Measurements from ENCODE around the gene PUS7. TPM values are rescaled to one million over a fixed set of nuclear protein-coding genes. Genes with fewer than 3 reads are reported as not detected.

Gene PUS7, protein sequence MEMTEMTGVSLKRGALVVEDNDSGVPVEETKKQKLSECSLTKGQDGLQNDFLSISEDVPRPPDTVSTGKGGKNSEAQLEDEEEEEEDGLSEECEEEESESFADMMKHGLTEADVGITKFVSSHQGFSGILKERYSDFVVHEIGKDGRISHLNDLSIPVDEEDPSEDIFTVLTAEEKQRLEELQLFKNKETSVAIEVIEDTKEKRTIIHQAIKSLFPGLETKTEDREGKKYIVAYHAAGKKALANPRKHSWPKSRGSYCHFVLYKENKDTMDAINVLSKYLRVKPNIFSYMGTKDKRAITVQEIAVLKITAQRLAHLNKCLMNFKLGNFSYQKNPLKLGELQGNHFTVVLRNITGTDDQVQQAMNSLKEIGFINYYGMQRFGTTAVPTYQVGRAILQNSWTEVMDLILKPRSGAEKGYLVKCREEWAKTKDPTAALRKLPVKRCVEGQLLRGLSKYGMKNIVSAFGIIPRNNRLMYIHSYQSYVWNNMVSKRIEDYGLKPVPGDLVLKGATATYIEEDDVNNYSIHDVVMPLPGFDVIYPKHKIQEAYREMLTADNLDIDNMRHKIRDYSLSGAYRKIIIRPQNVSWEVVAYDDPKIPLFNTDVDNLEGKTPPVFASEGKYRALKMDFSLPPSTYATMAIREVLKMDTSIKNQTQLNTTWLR
- total RNA-seq = 10.4 and 12.8 TPM in 2 replicates

GRCh38 chr7:105521717-105522463, at the start of gene PUS7:
TSS of gene PUS7 (minus strand) at chr7:105522271. CDS start at chr7:105508512, 13,759 bp downstream.

DNA sequence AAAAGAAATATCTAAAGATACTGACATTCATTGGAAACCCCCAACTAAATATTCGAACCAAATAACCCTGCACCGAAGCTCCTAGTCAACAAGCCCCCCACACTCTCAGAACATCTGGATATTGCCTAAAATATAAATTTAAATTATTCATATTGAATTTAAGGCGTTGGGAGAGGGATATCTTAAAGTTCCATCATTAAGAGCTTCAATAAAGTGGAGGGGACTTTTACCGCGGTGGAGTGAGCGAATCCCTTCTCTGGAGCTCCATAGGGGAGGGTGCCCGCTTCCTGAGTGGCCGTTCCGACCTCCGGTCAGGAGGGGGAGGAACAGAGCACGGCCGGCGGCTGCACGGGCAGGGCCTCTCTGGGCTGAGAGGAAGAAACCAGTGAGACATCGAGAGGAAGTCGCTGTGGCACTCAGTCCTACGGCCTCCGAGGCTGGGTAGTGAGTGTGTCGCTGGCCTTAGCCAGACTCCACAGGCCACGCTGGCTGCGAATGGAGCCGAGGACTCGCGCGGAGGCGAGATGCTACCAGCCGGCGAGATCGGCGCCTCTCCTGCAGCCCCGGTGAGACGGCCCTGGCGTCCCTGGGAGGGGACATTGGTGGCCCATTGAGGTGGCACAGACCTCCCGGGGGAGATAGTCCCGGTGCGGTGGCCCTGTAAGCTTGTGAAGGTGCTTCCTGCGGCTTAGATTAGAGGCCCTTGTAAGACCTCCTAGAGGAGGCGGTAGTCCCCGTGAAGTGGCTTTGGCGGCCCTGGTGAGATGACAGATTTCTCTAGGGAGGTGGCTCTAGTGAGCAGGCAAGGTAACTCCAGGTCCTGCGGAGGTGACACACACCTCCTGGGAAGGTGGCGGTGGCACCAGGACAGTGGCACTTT, 10.0 kb upstream of the PUS7 start, which contains the start of gene RINT1:
TSS of gene RINT1 (plus strand) at position 410 of the 880 bp plus-strand sequence. CDS start at position 525, 115 bp downstream.

Other genes starting within 250 kb of the PUS7 start
- gene SRPK2, start 133.3 kb downstream of the PUS7 start, total RNA-seq = 44.2 and 45.1 TPM in 2 replicates
- 10.8 and 12.3 TPM in 2 replicates for gene RINT1, start 9.9 kb upstream of the PUS7 start, total RNA-seq
- not detected in 2 replicates for gene EFCAB10, start 59.2 kb upstream of the PUS7 start, total RNA-seq